HCT116 (cell line): ENCODE results near the gene CDH4. TPM values are rescaled to one million over a fixed set of nuclear protein-coding genes. Genes with fewer than 3 reads are reported as not detected.

Experiments
- ATAC-seq: fragments of 200-7000 bp; cut with Tn5 transposase; 2 replicates; pipeline ENCODE4 v1.9.1; 2020; ENCODE audit warnings: mild to moderate bottlenecking, moderate library complexity
- BruUV-seq: library from RNA; stranded (reverse); fragments of 400-500 nt; replicated peaks from 2 replicates; lab custom pipeline; 2021; lab: Mats Ljungman, UMichigan
- CTCF ChIA-PET: fragments of 300-600 bp; sonication (Branson Sonifier 250); formaldehyde crosslinking; loops from one replicate; lab custom pipeline; 2021; ENCODE audit warnings: antibody characterized with exemption; lab: Charles Lee
- POLR2A ChIA-PET: fragments of 300-600, 350-600 bp; sonication (Branson Sonifier 250); formaldehyde crosslinking; loops from one replicate; lab custom pipeline; 2021; ENCODE audit warnings: antibody characterized with exemption; lab: Charles Lee
- RAD21 ChIA-PET, 2 experiments: fragments of 300-600 bp; sonication (Branson Sonifier 250); formaldehyde crosslinking; loops; one replicate each; lab custom pipeline; 2023; ENCODE audit warnings: low total read pairs in 2 of 2; ENCODE audit not compliant: uncharacterized antibody in 2 of 2, unreplicated experiment in 2 of 2, low non-redundant PET in 1 of 2; lab: Charles Lee
- DNase-seq: peaks from one replicate; pipeline ENCODE4 v3.0.0-alpha.2; 2010; ENCODE audit warnings: low read depth, low spot score
- H2AFZ ChIP-seq: fragments of 200-600 bp; shearing (Covaris generic), sonication (generic); 2 replicates; pipeline ENCODE4 v1.6.1; 2017; ENCODE audit warnings: low read depth, mixed run types, mixed read lengths, antibody characterized with exemption, low read length; ENCODE audit not compliant: poor library complexity, severe bottlenecking
- H3K27ac ChIP-seq: 2 replicates; pipeline ENCODE4 v1.5.1; 2012; ENCODE audit warnings: low read depth, low read length
- H3K27me3 ChIP-seq: fragments of 200-600 bp; sonication (generic); 2 replicates; pipeline ENCODE4 v1.6.1; 2016; ENCODE audit warnings: mixed run types, low read length, mixed read lengths; ENCODE audit not compliant: insufficient read depth
- H3K36me3 ChIP-seq, 2 experiments: fragments of 200-500 bp in 1 of 2; fragments of 200-600 bp in 1 of 2; sonication (Bioruptor generic) in 1 of 2; sonication (generic) in 1 of 2; 2 replicates each; pipeline versions ENCODE4 v1.5.1 to v1.6.1; 2014 to 2016; ENCODE audit warnings: low read length in 2 of 2, inconsistent platforms in 1 of 2, mixed read lengths in 1 of 2, mixed run types in 1 of 2; ENCODE audit not compliant: insufficient read depth in 2 of 2, control insufficient read depth in 1 of 2
- H3K4me1 ChIP-seq, 2 experiments: fragments of 200-600 bp in 1 of 2; sonication (generic) in 1 of 2; 2 replicates each; pipeline versions ENCODE4 v1.5.1 to v1.6.1; 2012 to 2017; ENCODE audit warnings: low read length in 2 of 2, inconsistent platforms in 1 of 2, mild to moderate bottlenecking in 1 of 2, mixed read lengths in 1 of 2, mixed run types in 1 of 2, moderate library complexity in 1 of 2; ENCODE audit not compliant: insufficient read depth in 2 of 2, control insufficient read depth in 1 of 2
- H3K4me2 ChIP-seq: fragments of 200-600 bp; sonication (generic); 2 replicates; pipeline ENCODE4 v1.6.1; 2017; ENCODE audit warnings: mixed run types, low read length, mixed read lengths
- H3K4me3 ChIP-seq, 2 experiments: fragments of 200-600 bp in 1 of 2; sonication (generic) in 1 of 2; replicated peaks in 1 of 2; 2 replicates each; pipeline ENCODE4 v1.5.1; 2011 to 2016; ENCODE audit warnings: low read length in 2 of 2, control low read depth in 1 of 2, low read depth in 1 of 2, mild to moderate bottlenecking in 1 of 2, mixed read lengths in 1 of 2, mixed run types in 1 of 2
- H3K79me2 ChIP-seq: fragments of 200-600 bp; sonication (generic); 2 replicates; pipeline ENCODE4 v1.6.1; 2017; ENCODE audit warnings: mild to moderate bottlenecking, mixed run types, low read length, moderate library complexity, mixed read lengths; ENCODE audit not compliant: insufficient read depth
- H3K9ac ChIP-seq: fragments of 200-600 bp; sonication (generic); 2 replicates; pipeline ENCODE4 v1.6.1; 2016; ENCODE audit warnings: low read length, mixed read lengths
- H3K9me2 ChIP-seq: fragments of 200-600 bp; sonication (generic), shearing (Covaris generic); 2 replicates; pipeline ENCODE4 v1.6.1; 2017; ENCODE audit warnings: mixed run types, mild to moderate bottlenecking, moderate library complexity; ENCODE audit not compliant: insufficient read depth
- H3K9me3 ChIP-seq, 2 experiments: fragments of 200-500 bp in 1 of 2; fragments of 200-600 bp in 1 of 2; sonication (Bioruptor generic) in 1 of 2; sonication (generic) in 1 of 2; 2 replicates each; pipeline ENCODE4 v1.6.1; 2014 to 2017; ENCODE audit warnings: low read length in 2 of 2, mixed read lengths in 2 of 2, inconsistent platforms in 1 of 2, low read depth in 1 of 2, mild to moderate bottlenecking in 1 of 2, mixed run types in 1 of 2, moderate library complexity in 1 of 2; ENCODE audit not compliant: control insufficient read depth in 1 of 2, insufficient read depth in 1 of 2
- H4K20me1 ChIP-seq: fragments of 200-600 bp; sonication (generic), shearing (Covaris generic); 2 replicates; pipeline ENCODE4 v1.6.1; 2017; ENCODE audit warnings: mixed run types, mild to moderate bottlenecking, moderate library complexity; ENCODE audit not compliant: insufficient read depth
- ATF3 ChIP-seq: IDR thresholded peaks from 2 replicates; pipeline ENCODE4 v1.6.1; 2012
- CBX3 ChIP-seq: IDR thresholded peaks from 2 replicates; pipeline ENCODE4 v1.6.1; 2012; ENCODE audit warnings: low read depth
- ELF1 ChIP-seq: IDR thresholded peaks from 2 replicates; pipeline ENCODE4 v1.6.1; 2012; ENCODE audit warnings: low read depth, borderline replicate concordance
- FOSL1 ChIP-seq: IDR thresholded peaks from 2 replicates; pipeline ENCODE4 v1.6.1; 2012; ENCODE audit warnings: low read depth
- POLR2A ChIP-seq: IDR thresholded peaks from 2 replicates; pipeline ENCODE4 v1.7.0; 2011; ENCODE audit warnings: borderline replicate concordance; ENCODE audit not compliant: insufficient read depth, insufficient read length; ENCODE audit errors: extremely low read depth
- YY1 ChIP-seq: IDR thresholded peaks from 2 replicates; pipeline ENCODE4 v1.6.1; 2011; ENCODE audit warnings: low read length, low read depth, moderate library complexity, mild to moderate bottlenecking; ENCODE audit not compliant: insufficient replicate concordance; ENCODE audit errors: extremely low read depth
- intact Hi-C: fragments of 100-400 bp; cut with micrococcal nuclease; formaldehyde crosslinking; loops from 2 replicates; pipeline ENCODE4 v1.10.0; 2022
- total RNA-seq: library from RNA; stranded (reverse); gene quantifications from one replicate; pipeline ENCODE4 v1.2.1, GENCODE V29; 2021; ENCODE audit not compliant: unreplicated experiment
- TF ChIP-seq, protein P1 (sequence below): IDR thresholded peaks from 2 replicates; pipeline ENCODE4 v1.6.1; 2012

The CDH4 gene
- total RNA-seq, 1 experiment from 2014 or later: not detected

GRCh38 chr20:61633004-61633403 lies 380.9 kb downstream of the CDH4 start (continued):
- no peak for TF ChIP-seq POLR2A
- TF ChIP-seq YY1: no peak
- TF ChIP-seq, all 23 proteins: peak for 0

- CTCF ChIA-PET: no interaction called here
- H3K27me3 ChIP-seq: peaks cover 55% of the 10 kb centered on the region
- H3K36me3 ChIP-seq: no peaks in the 10 kb centered on the region
Measured at GRCh38 chr20:61634376-61635145, 382.5 kb downstream of the CDH4 start.

More at GRCh38 chr20:61634376-61635145, 382.5 kb downstream of the CDH4 start:
- intact Hi-C loops: no loop called here
- Histone ChIP-seq H3K4me3 (no peak overlapping the region), H3K9ac (no peak overlapping the region), H3K9me2 (no peaks in the 10 kb centered on the region), H3K4me1 (no peaks in the 10 kb centered on the region), H3K4me2 (no peak overlapping the region), H3K9me3 (no peaks in the 10 kb centered on the region), H3K27ac (no peak overlapping the region), H2AFZ (no peak overlapping the region), H3K79me2 (no peaks in the 10 kb centered on the region), H4K20me1 (no peaks in the 10 kb centered on the region)
- TF ChIP-seq ATF3 (no peak), ELF1 (no peak), FOSL1 (no peak), CBX3 (no peak)
- TF ChIP-seq, protein P1, sequence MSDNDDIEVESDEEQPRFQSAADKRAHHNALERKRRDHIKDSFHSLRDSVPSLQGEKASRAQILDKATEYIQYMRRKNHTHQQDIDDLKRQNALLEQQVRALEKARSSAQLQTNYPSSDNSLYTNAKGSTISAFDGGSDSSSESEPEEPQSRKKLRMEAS: no peak
- DNase-seq (no peak), ATAC-seq (no peak)
- ChIA-PET RAD21 (no interaction called here), POLR2A (no interaction called here)
- no TSS peak for BruUV-seq
